ENCODE measurements around the gene TKFC.

Gene TKFC

GRCh38 chr11:61345170-61345610 lies 12.2 kb downstream of the TKFC start:
- no peak overlapping the region for H3K4me3 ChIP-seq (ENCODE audit: low read length)
- TF ChIP-seq, protein P1, sequence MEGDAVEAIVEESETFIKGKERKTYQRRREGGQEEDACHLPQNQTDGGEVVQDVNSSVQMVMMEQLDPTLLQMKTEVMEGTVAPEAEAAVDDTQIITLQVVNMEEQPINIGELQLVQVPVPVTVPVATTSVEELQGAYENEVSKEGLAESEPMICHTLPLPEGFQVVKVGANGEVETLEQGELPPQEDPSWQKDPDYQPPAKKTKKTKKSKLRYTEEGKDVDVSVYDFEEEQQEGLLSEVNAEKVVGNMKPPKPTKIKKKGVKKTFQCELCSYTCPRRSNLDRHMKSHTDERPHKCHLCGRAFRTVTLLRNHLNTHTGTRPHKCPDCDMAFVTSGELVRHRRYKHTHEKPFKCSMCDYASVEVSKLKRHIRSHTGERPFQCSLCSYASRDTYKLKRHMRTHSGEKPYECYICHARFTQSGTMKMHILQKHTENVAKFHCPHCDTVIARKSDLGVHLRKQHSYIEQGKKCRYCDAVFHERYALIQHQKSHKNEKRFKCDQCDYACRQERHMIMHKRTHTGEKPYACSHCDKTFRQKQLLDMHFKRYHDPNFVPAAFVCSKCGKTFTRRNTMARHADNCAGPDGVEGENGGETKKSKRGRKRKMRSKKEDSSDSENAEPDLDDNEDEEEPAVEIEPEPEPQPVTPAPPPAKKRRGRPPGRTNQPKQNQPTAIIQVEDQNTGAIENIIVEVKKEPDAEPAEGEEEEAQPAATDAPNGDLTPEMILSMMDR (IDR thresholded peaks at IDR 0.05; ENCODE audit: insufficient read depth, low read depth, low read length, missing control alignments): no peak
- no peak for DNase-seq (ENCODE audit: low read depth)

DNA sequence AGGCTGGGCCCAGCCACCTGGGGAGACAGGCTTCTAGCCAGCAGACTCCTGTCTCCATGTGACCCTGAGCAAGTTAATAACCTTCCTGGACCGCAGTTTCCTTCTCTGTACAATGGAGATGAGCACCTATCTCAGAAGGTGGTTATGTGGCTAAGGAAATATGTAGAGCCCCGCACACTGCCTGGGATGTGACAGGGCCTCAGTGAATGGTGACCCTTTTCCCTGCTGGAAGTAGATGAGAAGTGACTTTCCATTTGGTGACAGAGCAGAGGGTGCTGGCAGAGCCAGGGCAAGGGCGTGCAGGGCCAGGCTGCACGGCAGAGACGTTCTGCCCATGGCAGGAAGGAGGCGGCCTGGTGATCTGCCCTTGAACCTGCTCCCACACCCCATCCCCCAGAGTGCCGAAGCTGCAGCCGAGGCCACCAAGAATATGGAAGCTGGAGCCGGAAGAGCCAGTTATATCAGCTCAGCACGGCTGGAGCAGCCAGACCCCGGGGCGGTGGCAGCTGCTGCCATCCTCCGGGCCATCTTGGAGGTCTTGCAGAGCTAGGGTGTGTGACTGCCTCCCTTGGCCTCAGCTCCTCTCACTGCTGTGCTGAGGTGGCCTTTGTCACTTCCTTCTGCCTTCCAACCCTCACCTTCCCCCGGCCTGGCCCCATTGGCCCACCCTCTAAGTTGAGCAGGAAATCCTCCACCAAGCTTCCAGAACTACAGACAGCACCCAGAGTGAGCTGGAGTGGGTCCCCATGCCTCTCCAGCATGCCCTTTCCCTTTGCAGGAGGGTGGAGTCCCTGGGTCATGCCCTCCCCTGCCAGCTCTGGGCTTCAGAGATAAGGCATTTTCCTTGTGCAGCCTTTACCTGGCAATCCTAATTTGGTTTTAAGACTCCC lies 13.2 kb downstream of the TKFC start:
- no peak for DNase-seq (ENCODE audit: low read depth)
- TF ChIP-seq, protein P1 (IDR thresholded peaks at IDR 0.05; ENCODE audit: insufficient read depth, low read depth, low read length, missing control alignments): no peak
- no peak overlapping the region for H3K4me3 ChIP-seq (ENCODE audit: low read length)

DNA sequence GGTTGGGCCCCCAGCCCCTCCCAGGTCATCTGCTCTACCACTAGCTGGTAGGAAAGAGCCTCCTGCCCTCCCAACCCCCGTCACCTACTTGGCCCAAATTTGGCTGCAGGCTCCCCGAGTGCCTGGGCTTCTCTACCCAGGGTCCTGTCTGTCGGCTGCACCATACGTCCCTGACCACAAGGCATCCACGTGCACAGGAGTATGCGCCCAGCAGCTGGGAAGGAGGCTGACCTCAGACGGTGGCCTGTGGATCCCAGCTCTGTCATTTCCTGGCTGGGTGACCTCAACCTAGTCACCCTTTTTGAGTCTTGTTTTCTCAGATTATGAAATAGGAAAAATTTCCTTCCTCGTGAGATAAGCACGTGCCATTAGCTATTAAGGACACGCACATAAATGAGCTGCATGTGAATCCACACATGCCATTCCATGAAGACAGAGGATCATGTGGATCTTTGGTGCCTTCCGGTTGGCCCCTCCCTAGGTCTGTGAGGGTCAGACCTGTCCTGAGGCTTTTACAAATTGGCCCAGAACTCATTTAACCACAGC lies 15.0 kb downstream of the TKFC start:
- no peak for DNase-seq (ENCODE audit: low read depth)
- TF ChIP-seq, protein P1 (IDR thresholded peaks at IDR 0.05; ENCODE audit: insufficient read depth, low read depth, low read length, missing control alignments): no peak
- H3K4me3 ChIP-seq (ENCODE audit: low read length): no peak overlapping the region

- no peak for DNase-seq (ENCODE audit: low read depth)
- no peak overlapping the region for H3K4me3 ChIP-seq (ENCODE audit: low read length)
- TF ChIP-seq, protein P1 (IDR thresholded peaks at IDR 0.05; ENCODE audit: insufficient read depth, low read depth, low read length, missing control alignments): no peak
Observed at GRCh38 chr11:61349189-61349751, 16.2 kb downstream of the TKFC start.

DNA sequence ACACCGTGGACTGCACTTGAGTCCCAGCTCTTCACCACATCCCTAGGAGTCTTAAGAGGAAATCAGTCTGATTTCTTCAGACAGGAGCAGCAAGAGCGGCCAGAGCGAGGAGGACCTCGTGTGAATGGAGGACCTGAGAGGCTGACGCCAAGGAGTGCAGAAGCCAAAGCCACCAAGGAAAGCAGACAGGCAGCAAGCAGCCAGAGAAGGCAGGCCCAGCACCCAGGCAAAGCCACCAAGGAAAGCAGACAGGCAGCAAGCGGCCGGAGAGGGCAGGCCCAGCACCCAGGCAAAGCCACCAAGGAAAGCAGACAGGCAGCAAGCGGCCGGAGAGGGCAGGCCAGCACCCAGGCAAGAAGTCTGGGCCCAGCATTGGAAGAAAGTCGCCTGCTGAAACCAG lies 16.9 kb downstream of the TKFC start:
- no peak for DNase-seq (ENCODE audit: low read depth)
- TF ChIP-seq, protein P1 (IDR thresholded peaks at IDR 0.05; ENCODE audit: insufficient read depth, low read depth, low read length, missing control alignments): no peak
- H3K4me3 ChIP-seq (ENCODE audit: low read length): no peak overlapping the region

- TF ChIP-seq, protein P1 (IDR thresholded peaks at IDR 0.05; ENCODE audit: insufficient read depth, low read depth, low read length, missing control alignments): no peak
Observed at GRCh38 chr11:61350336-61350735, 17.3 kb downstream of the TKFC start.

More at GRCh38 chr11:61350336-61350735, 17.3 kb downstream of the TKFC start:
- no peak overlapping the region for H3K4me3 ChIP-seq (ENCODE audit: low read length)
- no peak for DNase-seq (ENCODE audit: low read depth)
